GM12878 (cell line): Measurements from ENCODE around the gene UNCX. TPM values are rescaled to one million over a fixed set of nuclear protein-coding genes. Genes with fewer than 3 reads are reported as not detected.

Experiments used
- ATAC-seq: fragments of 200-7000 bp; cut with Tn5 transposase; 3 replicates; pipeline ENCODE4 v1.9.1; 2020; ENCODE audit warnings: mild to moderate bottlenecking, moderate library complexity
- BruUV-seq: library from RNA; stranded (reverse); fragments of 400-500 nt; replicated peaks from 2 replicates; lab custom pipeline; 2021; lab: Mats Ljungman, UMichigan
- CTCF ChIA-PET: fragments of 300-600 bp; sonication (Branson Sonifier 250); formaldehyde crosslinking; extraction: SDS; loops from one replicate; lab custom pipeline; 2021; ENCODE audit warnings: inconsistent platforms; lab: Yijun Ruan, JAX
- POLR2A ChIA-PET: fragments of 350-600 bp; formaldehyde crosslinking; extraction: SDS; loops from one replicate; lab custom pipeline; 2021; ENCODE audit warnings: inconsistent platforms; lab: Charles Lee
- RAD21 ChIA-PET: fragments of 300-600 bp; sonication (Branson Sonifier 250); formaldehyde crosslinking; loops from one replicate; lab custom pipeline; 2023; ENCODE audit warnings: antibody characterized with exemption; ENCODE audit not compliant: unreplicated experiment; lab: Charles Lee
- SMC1A ChIA-PET: fragments of 300-600 bp; sonication (Branson Sonifier 250); formaldehyde crosslinking; loops from one replicate; lab custom pipeline; 2023; ENCODE audit not compliant: unreplicated experiment, uncharacterized antibody; lab: Charles Lee
- DNase-seq: peaks from one replicate; pipeline ENCODE4 v3.0.0-alpha.2; 2011; ENCODE audit warnings: low read depth, low spot score
- FAIRE-seq: peaks from 3 replicates; lab custom pipeline; 2011; peaks lifted over from hg19 to GRCh38; lab: Jason Lieb, UNC
- H2AFZ ChIP-seq: 2 replicates; pipeline ENCODE4 v1.6.0; 2011; ENCODE audit warnings: low read depth, low read length, control low read depth; ENCODE audit not compliant: control insufficient read depth
- H3K27ac ChIP-seq: 2 replicates; pipeline ENCODE4 v1.5.1; 2011; ENCODE audit warnings: control low read depth; ENCODE audit not compliant: control insufficient read depth, insufficient read depth
- H3K27me3 ChIP-seq, 2 experiments: replicated peaks in 1 of 2; 2 replicates each; pipeline versions ENCODE4 v1.6.0 to v1.6.1; 2011; ENCODE audit warnings: low read length in 1 of 2; ENCODE audit not compliant: control insufficient read depth in 2 of 2, insufficient read depth in 2 of 2
- H3K36me3 ChIP-seq, 2 experiments: 2 replicates each; pipeline ENCODE4 v1.5.1; 2011; ENCODE audit warnings: low read length in 1 of 2; ENCODE audit not compliant: control insufficient read depth in 2 of 2, insufficient read depth in 2 of 2
- H3K4me1 ChIP-seq: 2 replicates; pipeline ENCODE4 v1.6.1; 2011; ENCODE audit warnings: mild to moderate bottlenecking, low read length, moderate library complexity, mixed read lengths; ENCODE audit not compliant: control insufficient read depth, insufficient read depth
- H3K4me2 ChIP-seq: 2 replicates; pipeline ENCODE4 v1.6.0; 2011; ENCODE audit warnings: control low read depth; ENCODE audit not compliant: control insufficient read depth, insufficient read depth
- H3K4me3 ChIP-seq: fragments of 200-600 bp; sonication (generic); 2 replicates; pipeline ENCODE4 v1.5.1; 2016
- H3K79me2 ChIP-seq: 2 replicates; pipeline ENCODE4 v1.6.0; 2011; ENCODE audit warnings: low read length; ENCODE audit not compliant: control insufficient read depth, insufficient read depth
- H3K9ac ChIP-seq: 2 replicates; pipeline ENCODE4 v1.8.0; 2011; ENCODE audit warnings: low read length, control low read depth, mixed read lengths; ENCODE audit not compliant: control insufficient read depth, insufficient read depth
- H3K9me3 ChIP-seq: replicated peaks from 3 replicates; pipeline ENCODE4 v1.5.1; 2011; ENCODE audit warnings: mild to moderate bottlenecking, low read length; ENCODE audit not compliant: control insufficient read depth, insufficient read depth
- H4K20me1 ChIP-seq: 2 replicates; pipeline ENCODE4 v1.6.0; 2011; ENCODE audit not compliant: control insufficient read depth, insufficient read depth
- BHLHE40 ChIP-seq, 2 experiments: fragments of 450-650 bp in 1 of 2; IDR thresholded peaks; 2 replicates each; pipeline ENCODE4 v1.6.1; 2011 to 2017; ENCODE audit warnings: low read depth in 2 of 2, borderline replicate concordance in 1 of 2, improper control_type of control experiment in 1 of 2, low read length in 1 of 2, mild to moderate bottlenecking in 1 of 2
- CHD2 ChIP-seq: IDR thresholded peaks from 2 replicates; pipeline ENCODE4 v1.6.1; 2011; ENCODE audit warnings: low read depth, low read length, improper control_type of control experiment, borderline replicate concordance
- CREM ChIP-seq: IDR thresholded peaks from 2 replicates; pipeline ENCODE4 v1.6.1; 2014; ENCODE audit warnings: antibody characterized with exemption, low read depth
- ESRRA ChIP-seq: IDR thresholded peaks from 2 replicates; pipeline ENCODE4 v1.6.1; 2012; ENCODE audit warnings: mild to moderate bottlenecking, low read length, improper control_type of control experiment
- IKZF2 ChIP-seq, 2 experiments: fragments of 450-650 bp; IDR thresholded peaks; 2 replicates each; pipeline ENCODE4 v1.6.1; 2017; ENCODE audit warnings: mild to moderate bottlenecking in 2 of 2, moderate library complexity in 2 of 2
- JUND ChIP-seq: IDR thresholded peaks from 2 replicates; pipeline ENCODE4 v1.6.1; 2012; ENCODE audit warnings: low read depth, mild to moderate bottlenecking, low read length, improper control_type of control experiment, moderate library complexity
- LARP7 ChIP-seq: fragments of 450-650 bp; IDR thresholded peaks from 2 replicates; pipeline ENCODE4 v1.6.1; 2017; ENCODE audit warnings: mild to moderate bottlenecking
- MTA3 ChIP-seq: IDR thresholded peaks from 2 replicates; pipeline ENCODE4 v1.6.1; 2012; ENCODE audit warnings: low read length, inconsistent platforms, borderline replicate concordance
- NR2C1 ChIP-seq: fragments of 450-650 bp; IDR thresholded peaks from 2 replicates; pipeline ENCODE4 v1.6.1; 2017; ENCODE audit warnings: antibody characterized with exemption, mild to moderate bottlenecking, moderate library complexity
- NR2C2 ChIP-seq: IDR thresholded peaks from 2 replicates; pipeline ENCODE4 v1.6.1; 2011; ENCODE audit warnings: borderline replicate concordance, low read depth; ENCODE audit not compliant: control insufficient read depth, insufficient read length
- PAX8 ChIP-seq: fragments of 450-650 bp; IDR thresholded peaks from 2 replicates; pipeline ENCODE4 v1.6.1; 2017; ENCODE audit warnings: mild to moderate bottlenecking, moderate library complexity
- RFX5 ChIP-seq: IDR thresholded peaks from 2 replicates; pipeline ENCODE4 v1.6.1; 2011; ENCODE audit warnings: low read depth, low read length, improper control_type of control experiment
- SIN3A ChIP-seq: IDR thresholded peaks from 2 replicates; pipeline ENCODE4 v1.6.1; 2012; ENCODE audit warnings: low read depth, low read length, improper control_type of control experiment
- SREBF2 ChIP-seq: IDR thresholded peaks from 2 replicates; pipeline ENCODE4 v1.6.1; 2012; ENCODE audit warnings: mild to moderate bottlenecking, low read length
- TBL1XR1 ChIP-seq: IDR thresholded peaks from 2 replicates; pipeline ENCODE4 v1.6.1; 2012; ENCODE audit warnings: low read depth, low read length, improper control_type of control experiment
- WGBS: methylation state at CpG from one replicate; pipeline ENCODE4 v1.1.6; 2016; ENCODE audit warnings: low lambda C conversion rate; ENCODE audit not compliant: insufficient replicate concordance, insufficient coverage; ENCODE audit errors: missing lambda C conversion rate; 5-methylcytosine and 5-hydroxymethylcytosine counted together
- in situ Hi-C: fragments of 300-500 bp; cut with MboI; formaldehyde crosslinking; loops from 9 replicates; pipeline ENCODE4 v1.14.3; 2018; ENCODE audit warnings: mixed read lengths
- intact Hi-C: fragments of 100-400 bp; cut with micrococcal nuclease; formaldehyde crosslinking; loops from one replicate; pipeline ENCODE4 v1.14.2; 2022; ENCODE audit not compliant: unreplicated experiment
- polyA plus RNA-seq, 11 experiments: library from polyadenylated mRNA; depleted of rRNA in 4 of 11; unstranded in 6 of 11; stranded (reverse) in 5 of 11; fragments of >200 nt; fragmentation: Nextera tagmentation in 4 of 11; fragmentation: Illumina TruSeq in 1 of 11; extraction: Ambion mirVana in 4 of 11; extraction: Trizol in 1 of 11; gene quantifications; 1 replicate in 1 of 11; 2 replicates in 10 of 11; pipeline versions ENCODE4 v1.2.1 to v1.2.3, GENCODE V29; 2011 to 2016; ENCODE audit warnings: inconsistent platforms in 2 of 11, missing spikeins in 2 of 11, low read depth in 1 of 11
- total RNA-seq, 4 experiments: library from RNA; depleted of rRNA in 3 of 4; stranded (reverse); fragments of >200 nt in 3 of 4; fragmentation: Illumina TruSeq in 1 of 4; extraction: Trizol in 1 of 4; gene quantifications; 2 replicates each; pipeline versions ENCODE4 v1.2.1 to v1.2.3, GENCODE V29; 2013 to 2021
- TF ChIP-seq, protein P1 (sequence below): fragments of 450-650 bp; formaldehyde crosslinking; IDR thresholded peaks from 2 replicates; pipeline ENCODE4 v1.4.0; 2022; ENCODE audit warnings: mild to moderate bottlenecking, moderate library complexity
- TF ChIP-seq, protein P2 (sequence below): fragments of 450-650 bp; formaldehyde crosslinking; IDR thresholded peaks from 2 replicates; pipeline ENCODE4 v1.4.0; 2020; ENCODE audit warnings: mild to moderate bottlenecking, moderate library complexity
- TF ChIP-seq, protein P3 (sequence below): IDR thresholded peaks from 2 replicates; pipeline ENCODE4 v1.6.1; 2011; ENCODE audit warnings: borderline replicate concordance, low read depth, mild to moderate bottlenecking, moderate library complexity, low read length; ENCODE audit not compliant: insufficient read depth, poor library complexity, severe bottlenecking

The UNCX gene
- total and polyA plus RNA-seq, 10 of the 15 experiments (the other 5 are each of a cell fraction or from before 2014, with no cell fraction given) = not detected

DNA sequence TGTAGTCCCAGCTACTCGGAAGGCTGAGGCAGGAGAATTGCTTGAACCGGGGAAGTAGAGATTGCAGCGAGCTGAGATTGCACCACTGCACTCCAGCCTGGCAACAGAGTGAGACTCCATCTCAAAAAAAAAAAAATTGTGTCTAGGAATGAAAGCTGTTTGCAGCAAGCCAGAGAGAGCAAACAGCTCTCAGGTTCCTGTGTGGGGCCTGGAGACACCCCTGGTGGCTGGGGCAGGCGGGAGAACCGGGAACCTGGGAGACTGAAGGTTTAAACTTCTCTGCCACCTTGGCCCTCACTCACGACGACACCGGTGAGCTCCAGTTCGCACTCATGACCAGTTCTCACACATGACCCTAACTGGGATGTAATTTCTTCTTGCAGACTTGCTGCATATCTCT is 13.2 kb upstream of the UNCX start:
- SMC1A ChIA-PET = no interaction called here
- H3K79me2 ChIP-seq = no peaks in the 10 kb centered on the region
- intact Hi-C loops = no loop called here
- WGBS = 54% methylated on average over 9 of the region's 9 CpGs
- H3K27me3 ChIP-seq = no peaks in the 10 kb centered on the region; a peak in 2 of 4 replicates
- CTCF ChIA-PET = interaction anchor here (1.1 kb wide), 1 partner anchor 214 kb away, joined by 3 read pairs; no protein-coding TSS in a partner anchor
- DNase-seq (no peak), ATAC-seq (no peak), FAIRE-seq (no peak)
- no peaks in the 10 kb centered on the region for H3K9me3 ChIP-seq
- no peaks in the 10 kb centered on the region for H3K4me1 ChIP-seq
- RAD21 ChIA-PET = no interaction called here
- no peak overlapping the region for H2AFZ ChIP-seq
- POLR2A ChIA-PET = no interaction called here
- in situ Hi-C loops = no loop called here
- H3K4me2 ChIP-seq = no peak overlapping the region
- BruUV-seq = no TSS peak
- no peaks in the 10 kb centered on the region for H4K20me1 ChIP-seq
- H3K4me3 ChIP-seq = no peak overlapping the region
- no peaks in the 10 kb centered on the region for H3K36me3 ChIP-seq
- H3K9ac ChIP-seq = no peak overlapping the region
- H3K27ac ChIP-seq = no peak overlapping the region
- no peak for TF ChIP-seq SREBF2
- TF ChIP-seq, protein P1, sequence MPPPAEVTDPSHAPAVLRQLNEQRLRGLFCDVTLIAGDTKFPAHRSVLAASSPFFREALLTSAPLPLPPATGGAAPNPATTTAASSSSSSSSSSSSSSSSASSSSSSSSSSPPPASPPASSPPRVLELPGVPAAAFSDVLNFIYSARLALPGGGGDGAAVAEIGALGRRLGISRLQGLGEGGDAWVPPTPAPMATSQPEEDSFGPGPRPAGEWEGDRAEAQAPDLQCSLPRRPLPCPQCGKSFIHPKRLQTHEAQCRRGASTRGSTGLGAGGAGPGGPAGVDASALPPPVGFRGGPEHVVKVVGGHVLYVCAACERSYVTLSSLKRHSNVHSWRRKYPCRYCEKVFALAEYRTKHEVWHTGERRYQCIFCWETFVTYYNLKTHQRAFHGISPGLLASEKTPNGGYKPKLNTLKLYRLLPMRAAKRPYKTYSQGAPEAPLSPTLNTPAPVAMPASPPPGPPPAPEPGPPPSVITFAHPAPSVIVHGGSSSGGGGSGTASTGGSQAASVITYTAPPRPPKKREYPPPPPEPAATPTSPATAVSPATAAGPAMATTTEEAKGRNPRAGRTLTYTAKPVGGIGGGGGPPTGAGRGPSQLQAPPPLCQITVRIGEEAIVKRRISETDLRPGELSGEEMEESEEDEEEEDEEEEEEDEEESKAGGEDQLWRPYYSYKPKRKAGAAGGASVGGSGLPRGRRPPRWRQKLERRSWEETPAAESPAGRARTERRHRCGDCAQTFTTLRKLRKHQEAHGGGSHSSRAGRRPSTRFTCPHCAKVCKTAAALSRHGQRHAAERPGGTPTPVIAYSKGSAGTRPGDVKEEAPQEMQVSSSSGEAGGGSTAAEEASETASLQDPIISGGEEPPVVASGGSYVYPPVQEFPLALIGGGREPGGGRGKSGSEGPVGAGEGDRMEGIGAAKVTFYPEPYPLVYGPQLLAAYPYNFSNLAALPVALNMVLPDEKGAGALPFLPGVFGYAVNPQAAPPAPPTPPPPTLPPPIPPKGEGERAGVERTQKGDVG = no peak
- TF ChIP-seq JUND = no peak
- TF ChIP-seq CHD2 = no peak
- TF ChIP-seq ESRRA = no peak
- no peak for TF ChIP-seq IKZF2 (IDR thresholded peaks at IDR 0.05)
- TF ChIP-seq NR2C2 = no peak
- no peak for TF ChIP-seq BHLHE40 (IDR thresholded peaks at IDR 0.05; ENCODE audit: borderline replicate concordance in 1 of 2, low read depth in 2 of 2, low read length in 1 of 2)
- no peak for TF ChIP-seq CREM
- no peak for TF ChIP-seq RFX5
- no peak for TF ChIP-seq NR2C1
- TF ChIP-seq MTA3 = no peak
- TF ChIP-seq TBL1XR1 = no peak
- TF ChIP-seq, protein P2, sequence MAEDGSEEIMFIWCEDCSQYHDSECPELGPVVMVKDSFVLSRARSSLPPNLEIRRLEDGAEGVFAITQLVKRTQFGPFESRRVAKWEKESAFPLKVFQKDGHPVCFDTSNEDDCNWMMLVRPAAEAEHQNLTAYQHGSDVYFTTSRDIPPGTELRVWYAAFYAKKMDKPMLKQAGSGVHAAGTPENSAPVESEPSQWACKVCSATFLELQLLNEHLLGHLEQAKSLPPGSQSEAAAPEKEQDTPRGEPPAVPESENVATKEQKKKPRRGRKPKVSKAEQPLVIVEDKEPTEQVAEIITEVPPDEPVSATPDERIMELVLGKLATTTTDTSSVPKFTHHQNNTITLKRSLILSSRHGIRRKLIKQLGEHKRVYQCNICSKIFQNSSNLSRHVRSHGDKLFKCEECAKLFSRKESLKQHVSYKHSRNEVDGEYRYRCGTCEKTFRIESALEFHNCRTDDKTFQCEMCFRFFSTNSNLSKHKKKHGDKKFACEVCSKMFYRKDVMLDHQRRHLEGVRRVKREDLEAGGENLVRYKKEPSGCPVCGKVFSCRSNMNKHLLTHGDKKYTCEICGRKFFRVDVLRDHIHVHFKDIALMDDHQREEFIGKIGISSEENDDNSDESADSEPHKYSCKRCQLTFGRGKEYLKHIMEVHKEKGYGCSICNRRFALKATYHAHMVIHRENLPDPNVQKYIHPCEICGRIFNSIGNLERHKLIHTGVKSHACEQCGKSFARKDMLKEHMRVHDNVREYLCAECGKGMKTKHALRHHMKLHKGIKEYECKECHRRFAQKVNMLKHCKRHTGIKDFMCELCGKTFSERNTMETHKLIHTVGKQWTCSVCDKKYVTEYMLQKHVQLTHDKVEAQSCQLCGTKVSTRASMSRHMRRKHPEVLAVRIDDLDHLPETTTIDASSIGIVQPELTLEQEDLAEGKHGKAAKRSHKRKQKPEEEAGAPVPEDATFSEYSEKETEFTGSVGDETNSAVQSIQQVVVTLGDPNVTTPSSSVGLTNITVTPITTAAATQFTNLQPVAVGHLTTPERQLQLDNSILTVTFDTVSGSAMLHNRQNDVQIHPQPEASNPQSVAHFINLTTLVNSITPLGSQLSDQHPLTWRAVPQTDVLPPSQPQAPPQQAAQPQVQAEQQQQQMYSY (CRISPR knock-in tag) = no peak
- TF ChIP-seq, protein P3, sequence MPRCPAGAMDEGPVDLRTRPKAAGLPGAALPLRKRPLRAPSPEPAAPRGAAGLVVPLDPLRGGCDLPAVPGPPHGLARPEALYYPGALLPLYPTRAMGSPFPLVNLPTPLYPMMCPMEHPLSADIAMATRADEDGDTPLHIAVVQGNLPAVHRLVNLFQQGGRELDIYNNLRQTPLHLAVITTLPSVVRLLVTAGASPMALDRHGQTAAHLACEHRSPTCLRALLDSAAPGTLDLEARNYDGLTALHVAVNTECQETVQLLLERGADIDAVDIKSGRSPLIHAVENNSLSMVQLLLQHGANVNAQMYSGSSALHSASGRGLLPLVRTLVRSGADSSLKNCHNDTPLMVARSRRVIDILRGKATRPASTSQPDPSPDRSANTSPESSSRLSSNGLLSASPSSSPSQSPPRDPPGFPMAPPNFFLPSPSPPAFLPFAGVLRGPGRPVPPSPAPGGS = no peak
- TF ChIP-seq SIN3A = no peak
- TF ChIP-seq PAX8 = no peak
- TF ChIP-seq LARP7 = no peak
